ENCODE results near the gene CDADC1. TPM values are rescaled to one million over a fixed set of nuclear protein-coding genes. Genes with fewer than 3 reads are reported as not detected.

CDADC1 gene
- total and polyA plus RNA-seq, 10 of the 15 experiments (the other 5 are each of a cell fraction or from before 2014, with no cell fraction given): 2.6 to 7.3 (median 5.2) TPM

- ChIA-PET CTCF (no interaction called here), POLR2A (no interaction called here), RAD21 (ENCODE audit: unreplicated experiment) (no interaction called here), SMC1A (ENCODE audit: uncharacterized antibody, unreplicated experiment) (no interaction called here)
- ATAC-seq (no peak), DNase-seq (ENCODE audit: low read depth, low spot score) (no peak), FAIRE-seq (no peak)
- in situ Hi-C loops (cut with MboI): no loop called here
- H3K27me3 ChIP-seq (replicated peaks in 1 of 2; ENCODE audit: control insufficient read depth in 2 of 2, insufficient read depth in 2 of 2, low read length in 1 of 2): no peaks in the 10 kb centered on the region
- no peak overlapping the region for H3K9ac ChIP-seq (ENCODE audit: control insufficient read depth, insufficient read depth, low read length)
- H3K27ac ChIP-seq (ENCODE audit: control insufficient read depth, insufficient read depth): no peak overlapping the region
- WGBS (ENCODE audit: insufficient coverage, insufficient replicate concordance, low lambda C conversion rate, missing lambda C conversion rate): 67% methylated on average over 8 of the region's 8 CpGs
- H4K20me1 ChIP-seq (ENCODE audit: control insufficient read depth, insufficient read depth): no peaks in the 10 kb centered on the region
- H2AFZ ChIP-seq (ENCODE audit: control insufficient read depth, low read depth, low read length): no peak overlapping the region
- no peaks in the 10 kb centered on the region for H3K9me3 ChIP-seq (replicated peaks; ENCODE audit: control insufficient read depth, insufficient read depth, low read length)
- intact Hi-C loops (cut with micrococcal nuclease; ENCODE audit: unreplicated experiment): no loop called here
- H3K4me3 ChIP-seq: no peak overlapping the region
- no TSS peak for BruUV-seq (replicated peaks)
- H3K79me2 ChIP-seq (ENCODE audit: control insufficient read depth, insufficient read depth, low read length): no peaks in the 10 kb centered on the region
- no peaks in the 10 kb centered on the region for H3K4me1 ChIP-seq (ENCODE audit: control insufficient read depth, insufficient read depth, low read length)
- H3K4me2 ChIP-seq (ENCODE audit: control insufficient read depth, insufficient read depth): no peak overlapping the region
- TF ChIP-seq BMI1 (IDR thresholded peaks at IDR 0.05; ENCODE audit: borderline replicate concordance): no peak
- no peak for TF ChIP-seq RELB (IDR thresholded peaks at IDR 0.05; ENCODE audit: low read depth)
- no peak for TF ChIP-seq TBL1XR1 (IDR thresholded peaks at IDR 0.05; ENCODE audit: low read depth, low read length)
- TF ChIP-seq RFX5 (IDR thresholded peaks at IDR 0.05; ENCODE audit: low read depth, low read length): no peak
- TF ChIP-seq BCLAF1 (IDR thresholded peaks at IDR 0.05): no peak
- no peak for TF ChIP-seq RB1 (IDR thresholded peaks at IDR 0.05; ENCODE audit: borderline replicate concordance)
- TF ChIP-seq CHD4 (IDR thresholded peaks at IDR 0.05): no peak
- H3K36me3 ChIP-seq (ENCODE audit: control insufficient read depth in 2 of 2, insufficient read depth in 2 of 2, low read length in 1 of 2): no peaks in the 10 kb centered on the region
Observed at GRCh38 chr13:49329831-49330545, 82.3 kb downstream of the CDADC1 start.

Measured in GM12878 (cell line).